Stimulated activated CD4-positive, alpha-beta T cell treated with anti-CD3 and anti-CD28 coated beads, Interleukin-1b, Interleukin-23, amount 100 ng/mL, for 4 hours (primary cell): ENCODE measurements around the gene LHX8.
"Not testable (repeated sequence)": the region's sequence is repeated elsewhere in the genome, so short reads cannot be mapped to it uniquely, and the experiment has no call there.

Experiments used
- DNase-seq, 2 donors: peaks; one replicate each; pipeline ENCODE4 v3.0.0-alpha.2; 2020; ENCODE audit warnings: low read depth in 2 of 2

Gene LHX8

GRCh38 chr1:75133750-75134646 is at the start of gene LHX8:
TSS of gene LHX8 (plus strand) at chr1:75134388. CDS start at chr1:75136615, 2,227 bp downstream.
- DNase-seq = no peak

DNA sequence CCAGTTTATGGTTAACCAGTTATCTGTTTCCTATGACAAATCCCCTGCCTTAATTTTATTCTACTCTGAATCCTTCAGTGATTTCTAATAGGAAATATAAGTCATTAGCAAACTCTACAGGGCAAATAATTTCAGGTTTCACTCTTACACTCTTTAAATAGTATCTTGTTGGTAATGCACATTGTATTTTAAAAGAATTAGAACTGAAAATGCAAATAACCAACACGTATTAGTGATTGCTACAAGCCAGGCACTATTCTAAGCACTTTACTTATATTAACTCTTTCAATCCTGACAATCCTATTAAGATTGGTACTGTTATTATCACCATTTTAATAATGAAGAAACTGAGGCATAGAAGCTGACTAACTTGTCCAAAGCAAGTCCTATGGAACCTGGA is 48.3 kb upstream of the LHX8 start:
- DNase-seq = no peak

GRCh38 chr1:75087278-75087677 is 46.9 kb upstream of the LHX8 start:
- DNase-seq = no peak

GRCh38 chr1:75092141-75092540 is 42.0 kb upstream of the LHX8 start:
- DNase-seq = no peak

GRCh38 chr1:75097654-75098053 is 36.5 kb upstream of the LHX8 start:
- no peak for DNase-seq

DNA sequence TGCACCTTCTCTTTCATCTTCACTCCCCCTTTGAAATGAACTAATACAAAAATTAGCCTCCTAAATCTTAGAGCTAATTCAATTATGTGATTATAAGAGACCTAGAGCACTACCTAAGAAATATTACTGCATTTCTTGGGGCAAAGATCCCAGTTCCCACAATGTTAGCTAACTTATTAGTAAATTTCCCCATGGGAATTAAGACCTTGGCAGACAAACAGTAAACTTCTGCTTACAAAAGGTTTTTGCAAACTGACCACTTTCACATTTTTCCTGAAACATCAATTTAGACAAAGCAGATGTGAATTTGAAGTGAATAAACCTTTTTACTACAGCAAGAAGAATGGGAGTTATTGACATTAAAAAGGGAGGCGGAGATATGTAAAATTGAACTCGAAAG is 34.6 kb upstream of the LHX8 start:
- no peak for DNase-seq

- DNase-seq = no peak
Observed at GRCh38 chr1:75100481-75101092, 33.6 kb upstream of the LHX8 start.

DNA sequence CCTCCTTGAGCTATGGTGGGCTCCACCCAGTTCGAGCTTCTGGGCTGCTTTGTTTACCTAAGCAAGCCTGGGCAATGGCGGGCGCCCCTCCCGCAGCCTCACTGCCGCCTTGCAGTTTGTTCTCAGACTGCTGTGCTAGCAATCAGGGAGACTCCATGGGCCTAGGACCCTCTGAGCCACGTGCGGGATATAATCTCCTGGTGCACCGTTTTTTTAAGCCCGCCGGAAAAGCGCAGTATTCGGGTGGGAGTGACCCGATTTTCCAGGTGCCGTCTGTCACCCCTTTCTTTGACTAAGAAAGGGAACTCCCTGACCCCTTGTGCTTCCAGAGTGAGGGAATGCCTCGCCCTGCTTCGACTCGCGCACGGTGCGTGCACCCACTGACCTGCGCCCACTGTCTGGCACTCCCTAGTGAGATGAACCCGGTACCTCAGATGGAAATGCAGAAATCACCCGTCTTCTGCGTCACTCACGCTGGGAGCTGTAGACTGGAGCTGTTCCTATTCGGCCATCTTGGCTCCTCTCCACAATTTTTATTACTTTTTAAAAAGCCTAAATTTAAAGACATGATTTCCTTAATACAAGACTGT is 21.7 kb upstream of the LHX8 start:
- DNase-seq = not testable (repeated sequence)

DNA sequence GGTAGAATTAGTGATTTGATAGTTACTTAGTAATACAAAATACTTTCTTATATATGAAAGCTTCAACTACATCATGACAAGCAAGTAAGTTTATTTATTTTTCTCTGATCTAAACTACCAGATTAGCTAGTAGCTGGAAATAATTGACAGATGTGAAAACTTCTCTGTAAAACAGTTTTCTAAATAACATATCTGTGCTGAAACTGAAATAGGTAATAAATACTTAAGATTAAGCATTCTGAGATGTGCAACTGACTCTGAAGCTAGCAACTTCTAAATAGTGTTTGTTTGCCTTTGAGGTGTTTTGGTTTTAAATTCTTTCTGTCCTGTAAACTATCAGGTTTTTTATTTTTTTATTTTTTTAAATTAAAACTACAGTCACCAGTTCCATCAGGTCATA is 18.5 kb upstream of the LHX8 start:
- no peak for DNase-seq

DNA sequence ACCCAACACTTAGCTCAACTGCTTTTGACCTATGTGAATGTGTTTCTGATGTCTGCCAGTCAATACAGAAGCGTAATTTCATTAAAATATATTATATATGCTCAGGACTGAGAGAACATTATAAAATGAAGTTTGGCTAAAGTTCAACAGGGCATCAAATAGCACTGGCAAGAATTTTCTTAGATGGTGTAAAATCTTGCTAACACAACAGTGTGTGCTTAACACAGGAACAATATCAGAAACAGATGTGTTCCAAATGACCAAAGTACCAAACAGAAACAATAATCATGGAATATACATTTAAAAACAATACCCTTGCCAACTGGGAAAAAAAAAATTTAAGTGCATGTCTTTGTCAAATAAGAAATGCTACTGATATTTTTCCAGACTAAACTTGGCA is 10.4 kb upstream of the LHX8 start:
- DNase-seq = no peak

- no peak for DNase-seq
Observed at GRCh38 chr1:75124510-75124909, 9.7 kb upstream of the LHX8 start.

DNA sequence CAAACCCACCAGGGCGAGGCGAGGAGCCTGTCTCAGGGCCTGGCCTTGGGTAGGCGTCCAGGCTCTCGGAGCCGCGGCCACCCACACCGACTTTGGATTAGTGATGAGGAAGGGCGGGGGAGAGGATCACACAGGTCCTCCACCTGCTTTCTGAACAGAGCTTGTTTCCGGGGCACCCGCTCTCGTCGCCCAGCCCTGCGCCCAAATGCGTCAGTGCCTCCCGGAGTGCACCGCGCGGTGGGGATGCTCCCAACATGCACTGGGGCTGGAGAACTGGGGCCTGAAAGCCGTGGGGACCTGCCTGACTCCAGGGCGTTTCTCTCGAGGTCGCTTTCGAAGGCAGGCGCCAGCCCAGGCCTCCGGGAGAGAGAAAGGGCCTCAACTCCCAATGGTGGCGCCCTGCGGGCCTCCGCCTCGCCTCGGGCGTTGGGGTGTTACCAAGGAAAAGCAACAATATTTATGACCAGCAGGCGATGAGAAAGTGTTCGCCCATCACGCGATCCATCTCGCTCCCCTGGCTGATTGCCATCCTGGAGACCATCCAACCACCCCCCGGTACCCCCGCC is 8.9 kb upstream of the LHX8 start:
- no peak for DNase-seq

GRCh38 chr1:75126611-75127101 is 7.5 kb upstream of the LHX8 start:
- DNase-seq = no peak

DNA sequence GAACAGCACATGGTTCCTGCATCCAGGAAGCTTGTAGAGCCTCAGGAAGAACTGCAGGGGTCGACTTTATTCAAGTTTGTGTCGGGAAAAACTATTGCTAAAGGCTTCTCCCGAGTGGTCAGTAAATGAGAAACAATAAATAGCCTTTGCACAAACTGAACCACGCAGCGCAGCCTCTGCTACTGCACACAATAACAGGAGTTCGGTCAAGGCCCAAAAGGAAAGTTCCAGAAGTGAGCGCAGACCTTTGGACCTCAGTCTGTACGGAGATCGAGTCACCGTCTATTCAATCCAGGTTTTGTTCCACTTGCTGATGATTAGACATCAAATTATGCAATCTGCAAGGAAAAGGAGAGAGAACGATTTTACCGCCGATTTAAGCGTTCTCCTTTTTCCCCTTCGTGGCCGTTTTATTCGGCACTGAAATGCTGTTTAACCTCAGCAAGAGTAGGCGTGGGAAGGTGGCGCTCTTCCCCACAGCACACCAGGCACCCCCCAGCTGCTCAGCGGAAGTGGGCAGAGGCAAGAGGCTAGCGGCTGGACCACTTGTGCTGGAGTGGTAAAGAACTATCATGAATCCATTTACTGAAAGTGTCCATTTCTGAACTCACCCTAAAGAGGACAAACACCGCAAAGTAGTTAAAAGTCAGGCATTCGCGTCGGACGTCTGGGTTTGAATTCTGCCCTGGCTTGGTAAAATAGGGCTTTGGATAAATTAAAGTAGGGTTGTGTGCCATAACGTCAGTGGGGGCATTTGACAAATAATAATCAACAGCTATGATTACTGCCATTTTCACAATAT is 6.1 kb upstream of the LHX8 start:
- no peak for DNase-seq

DNA sequence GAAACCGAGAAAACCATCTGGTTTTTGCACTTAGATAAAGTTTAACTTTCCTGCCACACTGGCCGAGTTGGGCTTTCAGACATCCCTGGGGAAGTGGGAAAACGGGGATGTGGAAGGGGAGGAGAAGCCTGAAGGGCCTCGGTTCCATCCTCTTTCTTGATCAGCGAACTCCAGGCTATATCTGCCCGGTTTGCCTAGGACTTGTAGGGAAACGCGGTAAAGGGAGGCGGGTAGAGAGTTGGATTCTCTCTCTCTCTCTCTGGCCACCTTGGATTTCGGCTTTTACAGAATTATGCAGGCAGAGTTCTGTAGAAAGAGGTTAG is 4.6 kb upstream of the LHX8 start:
- DNase-seq = no peak

DNA sequence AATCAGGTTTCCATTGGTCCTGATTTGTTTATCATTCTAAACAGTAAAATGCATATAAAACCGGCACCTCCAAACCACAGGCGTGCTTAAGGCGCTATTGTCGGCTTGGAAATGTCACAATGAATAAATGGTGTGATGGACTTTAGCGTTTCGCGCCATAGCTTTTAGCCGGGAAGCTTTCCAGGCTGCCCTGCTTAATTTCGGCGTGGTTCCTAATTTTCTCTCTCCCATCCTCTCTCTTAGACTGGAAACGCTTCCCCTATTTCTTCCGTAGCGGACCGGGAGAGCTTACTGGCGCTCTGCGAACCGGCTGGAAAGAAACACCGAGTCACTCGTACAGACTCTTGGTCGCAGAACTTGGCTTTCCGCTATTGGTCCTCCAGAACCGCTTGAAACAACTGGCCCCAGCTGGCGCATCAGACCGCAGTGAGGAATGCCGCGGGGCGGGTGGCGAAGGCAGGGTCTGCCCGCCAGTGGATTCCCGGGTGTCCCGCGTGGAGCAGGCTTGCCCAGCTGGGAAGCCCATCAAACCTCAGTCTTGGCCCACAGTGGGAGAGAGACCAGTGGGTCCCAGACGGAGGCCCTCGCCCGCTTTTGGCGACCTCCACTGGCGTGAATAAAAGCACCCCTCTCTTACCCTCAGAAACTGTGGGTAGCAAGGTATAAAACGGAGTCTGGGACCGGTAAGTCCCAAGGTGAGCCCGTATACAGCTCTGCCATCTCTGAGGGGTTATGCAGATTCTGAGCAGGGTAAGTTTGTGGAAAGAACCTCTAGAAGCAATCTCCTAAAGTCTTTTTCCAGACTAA is 4.0 kb upstream of the LHX8 start:
- DNase-seq = no peak

- DNase-seq = no peak
Observed at GRCh38 chr1:75130865-75131564, 3.2 kb upstream of the LHX8 start.

DNA sequence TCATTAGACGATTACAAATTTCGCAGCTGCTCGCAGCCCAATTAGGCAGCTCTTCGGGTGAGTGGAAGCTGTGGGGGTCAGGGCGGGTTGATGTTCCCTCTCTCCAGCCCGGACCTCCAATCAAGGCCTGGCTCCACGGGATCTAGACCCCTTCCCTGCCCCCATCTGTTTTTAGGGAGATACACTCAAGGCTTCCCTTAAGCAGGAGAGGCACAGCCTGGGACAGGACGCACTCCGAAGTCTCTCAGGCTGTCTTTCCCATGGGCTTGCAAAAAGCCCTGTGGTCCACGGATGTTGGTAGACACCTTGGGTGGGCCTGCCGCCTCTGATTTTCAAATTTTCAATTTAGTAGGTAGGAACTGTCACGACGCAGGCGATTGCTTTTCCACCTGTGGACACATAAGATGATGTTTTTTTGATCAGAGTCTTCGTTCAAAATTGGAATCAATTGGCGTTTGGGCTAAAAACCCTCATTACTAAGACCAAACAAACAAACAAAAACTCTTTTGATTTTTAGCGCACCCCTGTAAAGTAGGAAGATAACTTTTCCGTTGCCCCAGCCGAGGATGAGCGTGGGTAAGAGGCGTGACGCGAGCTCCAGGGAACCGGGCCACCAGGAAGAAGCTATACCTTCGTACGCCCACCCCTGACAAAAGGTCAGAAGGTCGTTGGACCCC is 2.5 kb upstream of the LHX8 start:
- DNase-seq = no peak

DNA sequence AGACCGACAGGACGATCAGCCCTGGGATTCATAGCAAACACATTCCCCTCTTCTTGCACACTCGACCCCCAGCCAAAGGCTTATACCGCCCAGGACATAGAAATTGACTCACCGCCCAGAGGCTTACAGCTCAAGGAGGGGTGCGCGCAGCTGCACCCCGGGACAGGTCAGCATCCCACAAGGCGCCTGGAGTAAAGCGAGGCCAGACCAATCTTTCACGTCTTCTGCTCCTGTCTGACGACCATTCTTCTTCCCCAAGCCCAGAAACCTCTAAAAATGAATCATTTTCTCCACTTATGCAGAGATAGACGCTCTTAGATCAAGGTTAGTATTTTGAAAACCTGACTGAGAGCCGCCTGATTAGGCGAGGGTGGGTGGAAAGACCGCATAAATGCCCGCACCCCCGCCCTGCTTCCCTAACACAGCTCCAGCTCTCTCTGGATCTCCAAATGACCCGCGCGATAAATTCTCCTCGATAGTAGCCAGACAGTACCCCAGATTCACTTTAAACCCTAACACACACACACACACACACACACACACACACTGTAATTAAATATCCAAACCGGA is 1.9 kb upstream of the LHX8 start:
- no peak for DNase-seq
